Activated CD4-positive, alpha-beta T cell treated with anti-CD3 and anti-CD28 coated beads, Interleukin-2, amount 10 ng/mL, durations not matched to agents 7 days and 5 days (primary cell): ENCODE data around the gene GPD1. TPM values are rescaled to one million over a fixed set of nuclear protein-coding genes. Genes with fewer than 3 reads are reported as not detected.

ENCODE experiments used
- CTCF ChIA-PET: fragments of 350-600 bp; sonication (Branson Sonifier 250); formaldehyde crosslinking; loops from one replicate; lab custom pipeline; 2021; ENCODE audit warnings: antibody characterized with exemption; lab: Charles Lee
- POLR2A ChIA-PET: fragments of 350-600 bp; sonication (Branson Sonifier 250); formaldehyde crosslinking; loops from one replicate; lab custom pipeline; 2021; ENCODE audit warnings: antibody characterized with exemption; lab: Charles Lee
- DNase-seq: peaks from one replicate; pipeline ENCODE4 v3.0.0-alpha.2; 2020
- H3K27ac Mint-ChIP-seq: one replicate; pipeline ENCODE4 v1.8.0; 2021; ENCODE audit warnings: mild to moderate bottlenecking, moderate library complexity, mixed read lengths
- H3K27me3 Mint-ChIP-seq: one replicate; pipeline ENCODE4 v1.8.0; 2021; ENCODE audit warnings: mixed read lengths
- H3K36me3 Mint-ChIP-seq: one replicate; pipeline ENCODE4 v1.8.0; 2021; ENCODE audit warnings: low read depth, mixed read lengths
- H3K4me1 Mint-ChIP-seq: one replicate; pipeline ENCODE4 v1.8.0; 2021; ENCODE audit warnings: mixed read lengths
- H3K4me3 Mint-ChIP-seq: one replicate; pipeline ENCODE4 v1.8.0; 2021; ENCODE audit warnings: mild to moderate bottlenecking, moderate library complexity, mixed read lengths
- H3K9me3 Mint-ChIP-seq: one replicate; pipeline ENCODE4 v1.8.0; 2021; ENCODE audit warnings: mixed read lengths
- total RNA-seq, 2 experiments: library from RNA; stranded (reverse); gene quantifications; one replicate each; pipeline ENCODE4 v1.2.3, GENCODE V29; 2021

GPD1 gene
- total RNA-seq = under 1 TPM; 0.25 to 0.37 TPM

DNA sequence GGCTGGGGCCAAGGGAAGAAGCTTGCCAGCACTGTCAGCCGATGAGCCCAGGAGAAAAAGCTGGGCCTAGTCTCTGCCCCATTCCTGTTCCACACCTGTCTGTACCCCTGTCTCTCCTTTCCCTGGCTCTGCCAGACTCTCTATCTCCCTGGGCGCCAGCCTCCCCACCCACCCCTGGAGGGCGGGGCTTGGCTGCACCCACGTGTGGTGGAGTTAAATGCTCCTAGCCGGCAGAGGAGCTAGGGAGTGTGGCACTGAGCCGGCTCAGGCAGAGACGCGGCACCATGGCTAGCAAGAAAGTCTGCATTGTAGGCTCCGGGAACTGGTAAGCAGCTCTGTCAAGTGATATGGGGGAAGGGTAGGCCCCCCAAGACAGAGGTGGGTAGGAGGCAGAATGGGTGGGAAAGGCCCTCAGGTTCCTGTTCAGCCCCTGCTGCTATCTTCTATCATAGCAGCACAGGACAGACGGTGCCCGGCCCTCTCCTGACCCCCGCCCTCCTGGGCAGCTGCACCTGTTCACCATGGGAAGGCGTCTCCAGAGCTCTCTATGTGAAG is at the start of gene GPD1:
Gene GPD1, plus strand, starts transcription at position 242 of the 555 bp plus-strand sequence. Its CDS starts 43 bp downstream, at position 285.
- Mint-ChIP-seq H3K9me3 (no peaks in the 10 kb centered on the region), H3K4me3 (no peak within 1 kb of the TSS), H3K27ac (no peak within 1 kb of the TSS), H3K27me3 (no peaks in the 10 kb centered on the region), H3K36me3 (peaks cover 21% of the 10 kb centered on the region), H3K4me1 (peaks cover 1% of the 10 kb centered on the region)
- ChIA-PET POLR2A (no interaction called here), CTCF (interaction anchor here (0.9 to 9.2 kb wide), 7 partner anchors 6 to 44 kb away, joined by 3 to 86 read pairs (median 4); partner anchors contain the start of genes COX14 and SMARCD1)
- no peak for DNase-seq

DNA sequence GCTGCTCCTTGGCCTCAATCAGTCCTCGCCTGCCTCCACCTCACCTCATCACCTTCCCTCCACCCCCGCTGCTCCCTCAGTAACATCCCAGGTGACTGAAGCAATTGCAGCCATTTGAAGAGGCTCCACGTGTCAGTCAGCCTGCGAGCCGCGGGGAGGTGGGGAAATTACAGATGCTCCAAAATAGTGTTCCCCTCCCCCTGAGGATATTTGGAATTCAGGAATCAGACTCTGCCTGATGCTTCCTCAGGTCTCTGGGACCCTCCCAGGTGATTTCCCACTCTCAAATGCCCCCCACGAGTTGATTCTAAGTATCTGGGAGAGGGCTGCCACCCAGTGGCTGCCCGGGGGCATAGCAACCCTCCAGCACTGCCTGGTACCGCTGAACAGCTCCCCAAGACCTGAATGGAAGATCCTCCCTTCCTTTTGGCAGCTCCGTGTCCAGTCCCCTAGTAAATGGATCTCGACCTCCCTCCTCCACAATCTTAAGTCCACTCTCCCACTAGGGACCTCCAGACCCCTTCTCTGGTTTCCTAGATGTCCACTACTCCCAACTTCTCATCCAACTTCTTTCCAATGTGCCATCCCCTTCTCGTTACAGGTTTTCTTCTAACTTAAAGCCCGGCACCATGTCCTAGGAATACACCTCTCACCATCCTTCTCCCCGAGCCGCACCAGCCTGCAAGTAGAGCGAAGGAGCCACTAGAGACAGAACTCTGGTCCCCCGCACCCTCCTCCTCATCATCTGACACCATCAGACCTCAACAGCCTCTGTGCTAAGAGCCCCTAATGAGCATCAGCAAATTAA is 47.8 kb upstream of the GPD1 start:
- Mint-ChIP-seq H3K9me3 (no peaks in the 10 kb centered on the region), H3K36me3 (no peaks in the 10 kb centered on the region), H3K4me3 (peak overlapping the region; percentile 28), H3K27ac (no peak overlapping the region), H3K4me1 (peaks cover 44% of the 10 kb centered on the region), H3K27me3 (peaks cover 44% of the 10 kb centered on the region)
- peak; percentile 63 for DNase-seq
- ChIA-PET POLR2A (no interaction called here), CTCF (interaction anchor here (0.5 to 4.5 kb wide), 16 partner anchors 12 to 515 kb away, joined by 3 to 41 read pairs (median 4); partner anchors contain the start of genes RACGAP1, SMARCD1 and TMBIM6)

- Mint-ChIP-seq H3K4me3 (peak overlapping the region; percentile 81), H3K9me3 (no peaks in the 10 kb centered on the region), H3K27ac (peak overlapping the region; percentile 27), H3K36me3 (no peaks in the 10 kb centered on the region), H3K27me3 (peaks cover 39% of the 10 kb centered on the region), H3K4me1 (peaks cover 50% of the 10 kb centered on the region)
- ChIA-PET CTCF (interaction anchor here (0.5 to 4.5 kb wide), 12 partner anchors 11 to 515 kb away, joined by 3 to 41 read pairs (median 4); partner anchors contain the start of genes RACGAP1, SMARCD1 and TMBIM6), POLR2A (no interaction called here)
- DNase-seq = no peak
These were observed 47.2 kb upstream of the GPD1 start for GRCh38 chr12:50056639-50056976.

GRCh38 chr12:50057000-50057841 is 46.6 kb upstream of the GPD1 start, which contains the start of gene ASIC1:
ASIC1 (plus strand) TSS chr12:50057596; CDS start chr12:50058767, 1,171 bp downstream.
- H3K9me3 Mint-ChIP-seq = no peaks in the 10 kb centered on the region
- peak; percentile 61 for DNase-seq
- peaks cover 52% of the 10 kb centered on the region for H3K4me1 Mint-ChIP-seq
- CTCF ChIA-PET = interaction anchor here (0.9 to 4.5 kb wide), 9 partner anchors 11 to 91 kb away, joined by 3 to 41 read pairs (median 8); partner anchors contain the start of genes COX14, RACGAP1 and SMARCD1
- POLR2A ChIA-PET = no interaction called here
- H3K27ac Mint-ChIP-seq = peak within 1 kb of the TSS; percentile 85
- no peaks in the 10 kb centered on the region for H3K36me3 Mint-ChIP-seq
- H3K27me3 Mint-ChIP-seq = peaks cover 34% of the 10 kb centered on the region
- peak within 1 kb of the TSS; percentile 81 for H3K4me3 Mint-ChIP-seq

- Mint-ChIP-seq H3K36me3 (no peaks in the 10 kb centered on the region), H3K4me1 (peaks cover 52% of the 10 kb centered on the region), H3K27me3 (peaks cover 25% of the 10 kb centered on the region), H3K4me3 (peak overlapping the region; percentile 63), H3K9me3 (no peaks in the 10 kb centered on the region), H3K27ac (peak overlapping the region; percentile 85)
- DNase-seq = no peak
- CTCF ChIA-PET = interaction anchor here (1.0 to 2.9 kb wide), 7 partner anchors 8 to 91 kb away, joined by 3 to 11 read pairs (median 8); partner anchors contain the start of genes COX14 and SMARCD1
- POLR2A ChIA-PET = no interaction called here
These were observed 45.7 kb upstream of the GPD1 start for GRCh38 chr12:50057896-50058670.

GRCh38 chr12:50058743-50059312 is 45.0 kb upstream of the GPD1 start:
- H3K27me3 Mint-ChIP-seq = peaks cover 19% of the 10 kb centered on the region
- no peaks in the 10 kb centered on the region for H3K36me3 Mint-ChIP-seq
- peak overlapping the region; percentile 63 for H3K4me3 Mint-ChIP-seq
- peak overlapping the region; percentile 85 for H3K27ac Mint-ChIP-seq
- peaks cover 52% of the 10 kb centered on the region for H3K4me1 Mint-ChIP-seq
- H3K9me3 Mint-ChIP-seq = no peaks in the 10 kb centered on the region
- peak; percentile 29 for DNase-seq
- ChIA-PET POLR2A (interaction anchor here (1.0 kb wide), 1 partner anchor 51 kb away, joined by 5 read pairs; no protein-coding TSS in a partner anchor), CTCF (interaction anchor here (1.3 to 2.9 kb wide), 8 partner anchors 9 to 113 kb away, joined by 3 to 11 read pairs (median 8); partner anchors contain the start of genes COX14 and SMARCD1)

GRCh38 chr12:50059440-50060119 is 44.2 kb upstream of the GPD1 start:
- CTCF ChIA-PET = interaction anchor here (1.2 to 2.9 kb wide), 10 partner anchors 10 to 114 kb away, joined by 3 to 11 read pairs (median 8); partner anchors contain the start of genes COX14 and SMARCD1
- Mint-ChIP-seq H3K27me3 (peaks cover 19% of the 10 kb centered on the region), H3K36me3 (no peaks in the 10 kb centered on the region), H3K4me1 (peaks cover 52% of the 10 kb centered on the region), H3K27ac (peak overlapping the region; percentile 85), H3K9me3 (no peaks in the 10 kb centered on the region), H3K4me3 (peak overlapping the region; percentile 63)
- POLR2A ChIA-PET = interaction anchor here (1.0 kb wide), 1 partner anchor 52 kb away, joined by 5 read pairs; no protein-coding TSS in a partner anchor
- peak; percentile 71 for DNase-seq

DNA sequence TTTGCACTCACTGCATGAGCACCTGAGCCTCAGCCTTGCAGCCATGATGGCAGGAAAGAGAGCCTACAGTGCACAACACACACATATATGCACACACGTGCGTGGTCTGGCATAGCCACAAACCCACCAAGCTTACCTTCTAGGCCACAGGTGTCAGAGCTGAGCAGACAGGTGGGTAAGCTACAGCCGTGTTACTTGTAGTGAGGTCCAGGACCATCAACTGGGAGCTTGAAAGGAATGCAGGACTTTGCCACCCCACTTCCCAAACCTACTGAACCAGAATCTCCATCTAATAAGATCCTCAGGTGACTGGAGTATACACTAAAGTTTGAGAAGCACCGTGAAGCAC is 43.7 kb upstream of the GPD1 start:
- ChIA-PET POLR2A (interaction anchor here (1.0 kb wide), 1 partner anchor 53 kb away, joined by 5 read pairs; no protein-coding TSS in a partner anchor), CTCF (interaction anchor here (0.6 to 2.9 kb wide), 10 partner anchors 10 to 167 kb away, joined by 3 to 11 read pairs (median 8); partner anchors contain the start of gene COX14)
- H3K36me3 Mint-ChIP-seq = no peaks in the 10 kb centered on the region
- peaks cover 19% of the 10 kb centered on the region for H3K27me3 Mint-ChIP-seq
- DNase-seq = no peak
- no peaks in the 10 kb centered on the region for H3K9me3 Mint-ChIP-seq
- H3K4me3 Mint-ChIP-seq = peak overlapping the region; percentile 63
- peaks cover 52% of the 10 kb centered on the region for H3K4me1 Mint-ChIP-seq
- H3K27ac Mint-ChIP-seq = peak overlapping the region; percentile 85

DNA sequence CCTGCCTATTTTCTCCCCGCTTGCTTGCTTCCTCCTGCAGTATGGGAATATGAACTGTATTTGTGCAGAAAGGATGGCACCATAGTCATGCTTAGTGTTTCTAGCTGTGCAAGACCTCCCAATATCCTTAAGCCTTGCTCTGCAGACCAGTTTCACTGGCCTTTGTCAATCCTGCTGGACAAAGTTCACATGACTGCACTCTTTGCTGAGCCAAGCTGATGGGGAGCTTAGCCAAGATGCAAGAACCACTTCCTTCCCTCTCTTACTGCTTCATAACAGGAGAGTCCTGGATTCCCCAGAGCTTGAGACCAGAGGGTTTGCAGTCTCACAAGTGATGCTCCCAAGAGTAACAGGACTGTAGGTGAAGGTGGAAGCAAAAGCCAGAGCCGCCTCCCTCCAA is 42.6 kb upstream of the GPD1 start:
- Mint-ChIP-seq H3K4me1 (peaks cover 45% of the 10 kb centered on the region), H3K27me3 (peaks cover 14% of the 10 kb centered on the region), H3K36me3 (no peaks in the 10 kb centered on the region), H3K27ac (peak overlapping the region; percentile 5), H3K4me3 (no peak overlapping the region), H3K9me3 (no peaks in the 10 kb centered on the region)
- ChIA-PET POLR2A (no interaction called here), CTCF (interaction anchor here (0.8 to 2.9 kb wide), 3 partner anchors 9 to 94 kb away, joined by 4 to 10 read pairs (median 7); no protein-coding TSS in a partner anchor)
- no peak for DNase-seq

GRCh38 chr12:50061946-50062686 is 41.7 kb upstream of the GPD1 start:
- ChIA-PET POLR2A (no interaction called here), CTCF (interaction anchor here (0.7 to 1.7 kb wide), 4 partner anchors 8 to 95 kb away, joined by 3 to 7 read pairs (median 4); no protein-coding TSS in a partner anchor)
- H3K4me1 Mint-ChIP-seq = peaks cover 36% of the 10 kb centered on the region
- H3K9me3 Mint-ChIP-seq = no peaks in the 10 kb centered on the region
- no peak overlapping the region for H3K4me3 Mint-ChIP-seq
- H3K27me3 Mint-ChIP-seq = peaks cover 5% of the 10 kb centered on the region
- H3K27ac Mint-ChIP-seq = no peak overlapping the region
- DNase-seq = no peak
- H3K36me3 Mint-ChIP-seq = no peaks in the 10 kb centered on the region
